GM12873 (cell line): ENCODE measurements around the gene ARHGAP45.

Source experiments
- CTCF ChIP-seq: IDR thresholded peaks from 2 replicates; pipeline ENCODE4 v1.5.1; 2012; ENCODE audit warnings: low read depth, mild to moderate bottlenecking, moderate library complexity, low read length, control low read depth; ENCODE audit not compliant: insufficient read depth; ENCODE audit errors: missing control alignments

The ARHGAP45 gene

GRCh38 chr19:1093330-1093729 lies 26.4 kb downstream of the ARHGAP45 start:
- no peak for TF ChIP-seq CTCF

- TF ChIP-seq CTCF, result no peak
Measured at GRCh38 chr19:1093811-1094553, 27.0 kb downstream of the ARHGAP45 start.

GRCh38 chr19:1094655-1094977 lies 27.6 kb downstream of the ARHGAP45 start:
- no peak for TF ChIP-seq CTCF

- TF ChIP-seq CTCF, result no peak
Measured at GRCh38 chr19:1094978-1095701, 28.2 kb downstream of the ARHGAP45 start, which contains the start of gene POLR2E. Gene POLR2E (minus strand): TSS chr19:1095375. CDS start chr19:1095315, 60 bp downstream.

- no peak for TF ChIP-seq CTCF
Measured at GRCh38 chr19:1097810-1098176, 30.8 kb downstream of the ARHGAP45 start.

- no peak for TF ChIP-seq CTCF
Measured at GRCh38 chr19:1098177-1099051, 31.4 kb downstream of the ARHGAP45 start.

GRCh38 chr19:1101337-1101698 lies 34.4 kb downstream of the ARHGAP45 start:
- TF ChIP-seq CTCF, result no peak
